Stimulated activated CD8-positive, alpha-beta memory T cell treated with anti-CD3 and anti-CD28 coated beads, Interleukin-7, amount 100 ng/mL, for 1 hour (primary cell): ENCODE data around the gene PRKCA.
A peak's percentile ranks its signal among the peaks of the same experiment; 100 is the strongest.
"Not testable (repeated sequence)": the region's sequence is repeated elsewhere in the genome, so short reads cannot be mapped to it uniquely, and the experiment has no call there.

ENCODE experiments used
- DNase-seq, 2 donors: peaks; one replicate each; pipeline ENCODE4 v3.0.0-alpha.2; 2020; ENCODE audit warnings: low read depth in 2 of 2

Gene PRKCA

DNA sequence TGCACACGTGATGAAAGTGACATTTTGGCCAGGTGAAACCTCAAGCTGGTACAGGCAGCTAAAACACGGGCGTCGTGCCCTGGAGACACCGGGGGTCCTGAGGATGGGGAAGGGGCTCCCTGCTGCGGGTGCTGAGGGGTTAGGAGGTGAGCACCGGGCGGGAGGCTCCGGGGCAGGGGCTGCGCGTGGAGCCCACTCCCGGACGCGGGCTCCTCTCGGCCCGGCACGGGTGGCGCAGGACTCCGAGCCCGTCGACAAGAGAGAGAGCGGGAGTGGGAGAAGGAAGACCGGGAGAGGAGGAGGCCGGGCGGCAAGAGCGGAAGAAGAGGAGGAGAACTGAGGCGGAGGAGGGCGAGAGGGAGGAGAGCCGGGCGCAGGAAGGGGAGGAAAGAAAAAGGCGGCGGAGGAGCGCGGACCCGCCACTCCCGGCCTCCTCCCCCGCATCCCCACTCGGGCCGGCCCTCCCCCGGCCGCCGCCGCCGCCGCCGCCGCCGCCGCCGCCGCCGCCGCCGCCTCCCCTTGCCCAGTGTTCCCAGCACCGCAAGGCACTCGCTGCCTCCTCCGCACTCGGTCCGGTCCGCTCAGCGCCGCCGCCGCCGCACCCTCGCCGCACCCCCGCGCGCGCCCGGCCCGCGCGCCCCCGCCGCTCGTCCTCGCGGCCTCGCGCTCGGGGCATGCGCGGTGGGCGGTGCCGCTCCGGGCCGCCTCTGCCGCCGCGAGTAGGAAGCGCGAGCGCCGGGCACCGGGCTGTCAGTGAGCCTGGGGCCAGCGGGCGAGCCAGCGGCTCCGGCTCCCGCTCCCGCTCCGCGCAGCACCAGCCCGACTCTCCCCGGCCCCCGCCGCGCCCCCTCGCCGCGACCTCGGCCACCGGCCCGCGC, at the start of gene PRKCA:
Gene PRKCA (plus strand): TSS at position 750 of the 878 bp plus-strand sequence.
- DNase-seq: peak; percentile 47 to 50

DNA sequence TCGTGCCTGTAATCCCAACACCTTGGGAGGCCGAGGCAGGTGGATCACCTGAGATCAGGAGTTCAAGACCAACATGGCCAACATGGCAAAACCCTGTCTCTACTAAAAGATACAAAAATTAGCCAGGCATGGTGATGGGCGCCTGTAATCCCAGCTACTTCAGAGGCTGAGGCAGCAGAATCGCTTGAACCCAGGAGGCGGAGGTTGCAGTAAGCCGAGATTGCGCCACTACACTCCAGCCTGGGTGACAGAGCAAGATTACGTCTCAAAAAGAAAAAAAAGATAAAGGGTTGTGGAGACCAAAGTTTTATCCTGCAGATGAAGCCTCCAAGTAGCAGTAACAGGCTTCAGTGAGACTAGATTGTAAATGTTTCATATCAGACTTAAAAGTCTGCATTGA, 49.0 kb upstream of the PRKCA start:
- DNase-seq: not testable (repeated sequence)

- no peak for DNase-seq
Measured at GRCh38 chr17:66255112-66255511, 47.3 kb upstream of the PRKCA start.

- DNase-seq: no peak
Measured at GRCh38 chr17:66255527-66255971, 46.9 kb upstream of the PRKCA start.

DNA sequence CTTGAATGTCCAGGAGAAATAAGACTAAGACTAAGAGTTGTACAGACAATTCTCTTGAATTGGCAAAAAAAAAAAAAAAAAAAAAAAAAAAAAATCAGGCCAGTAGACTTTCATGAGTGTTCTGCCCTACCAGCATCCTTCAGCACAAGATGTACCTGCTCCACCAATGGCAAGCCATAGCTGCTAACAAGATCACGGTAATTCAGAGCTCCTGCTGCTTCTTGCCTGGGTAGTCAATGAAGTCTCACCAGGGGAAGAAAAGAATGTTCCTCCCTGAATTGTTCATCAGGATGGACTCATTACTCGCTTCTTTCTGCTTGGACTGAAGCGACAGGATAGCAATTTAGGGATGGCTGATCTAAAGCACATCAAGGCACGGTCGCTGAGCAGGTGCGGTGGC, 42.1 kb upstream of the PRKCA start:
- DNase-seq: no peak

DNA sequence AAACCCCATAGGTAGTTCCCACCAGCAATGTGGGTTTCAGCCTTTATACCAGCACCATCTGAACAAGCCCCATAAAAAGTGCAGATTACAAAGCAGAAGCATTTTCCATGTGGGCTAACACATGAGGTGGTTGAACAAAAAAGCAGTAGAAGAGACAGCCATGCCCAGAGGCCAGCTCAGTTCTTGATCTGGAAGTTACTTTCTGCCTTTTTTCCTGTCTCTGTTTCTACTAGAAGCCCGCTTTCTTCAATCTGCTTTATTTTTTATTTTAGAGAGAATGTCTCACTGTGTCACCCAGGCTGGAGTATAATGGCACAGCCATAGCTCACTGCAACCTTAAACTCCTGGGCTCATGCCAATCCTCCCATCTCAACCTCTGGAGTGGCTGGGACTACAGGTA, 41.7 kb upstream of the PRKCA start:
- no peak for DNase-seq

DNA sequence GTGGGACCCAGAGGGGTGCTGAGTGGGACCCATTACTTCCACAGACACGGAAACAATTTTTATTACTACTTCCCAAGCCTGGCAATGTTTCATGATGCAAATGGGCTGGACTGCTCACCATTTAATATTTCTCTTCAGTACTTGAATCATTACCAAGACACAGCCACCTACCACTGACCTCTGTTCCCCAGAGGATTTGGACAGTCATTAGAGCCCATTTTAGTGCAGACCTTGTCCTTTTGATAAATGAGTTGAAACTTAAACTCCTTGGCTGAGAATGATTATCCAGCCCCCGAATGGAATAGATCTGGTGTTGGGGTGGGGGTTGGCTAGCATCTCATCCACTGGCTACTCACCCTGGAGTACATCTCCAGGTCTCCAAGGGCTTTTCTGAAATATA, 39.6 kb upstream of the PRKCA start:
- no peak for DNase-seq

DNA sequence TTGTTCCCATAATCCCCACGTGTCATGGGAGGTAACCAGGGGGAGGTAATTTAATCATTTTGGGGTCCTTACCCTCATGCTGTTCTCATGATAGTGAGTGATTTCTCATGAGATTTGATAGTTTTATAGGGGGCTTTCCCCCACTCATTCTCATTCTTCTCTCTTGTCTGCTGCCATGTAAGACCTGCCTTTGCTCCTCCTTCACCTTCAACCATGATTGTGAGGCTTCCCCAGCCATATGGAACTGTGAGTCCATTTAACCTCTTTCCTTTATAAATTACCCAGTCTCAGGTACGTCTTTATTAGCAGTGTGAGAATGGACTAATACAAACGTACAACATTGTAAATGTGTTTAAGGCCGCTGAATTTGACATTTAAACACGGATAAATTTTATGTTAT, 37.7 kb upstream of the PRKCA start:
- DNase-seq: no peak

DNA sequence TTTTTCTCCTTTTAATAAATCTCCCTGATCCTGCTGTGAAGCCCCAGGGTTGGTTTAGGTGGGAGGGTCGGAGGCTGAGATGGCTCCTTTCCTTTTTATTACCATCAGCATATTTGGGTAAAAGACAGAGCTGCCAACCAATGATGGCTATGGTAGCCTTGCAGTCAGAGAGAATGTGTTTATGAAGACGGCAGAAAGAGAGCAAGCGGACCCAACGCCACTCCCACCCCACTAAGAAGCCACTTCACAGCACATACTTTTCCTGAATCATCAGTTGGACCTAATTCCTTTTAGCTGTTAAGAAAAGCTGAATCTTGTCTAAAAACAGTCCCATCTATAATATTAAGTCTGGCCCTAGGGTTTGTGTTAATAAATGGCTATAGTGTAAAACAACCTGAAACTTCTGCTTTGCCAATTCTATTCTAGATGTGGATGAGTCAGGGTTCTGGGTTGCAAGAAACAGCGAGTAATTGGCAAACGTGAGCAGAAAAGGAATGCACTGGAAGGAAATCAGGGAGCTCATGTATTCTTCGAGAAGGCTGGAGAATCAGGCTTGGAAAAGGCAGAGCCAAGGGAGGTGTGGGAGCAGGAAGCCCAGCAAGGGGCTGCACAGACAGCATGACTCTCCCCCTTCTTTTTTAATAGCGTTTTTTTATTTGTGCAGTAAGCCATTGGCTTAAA, 34.0 kb upstream of the PRKCA start:
- no peak for DNase-seq

DNA sequence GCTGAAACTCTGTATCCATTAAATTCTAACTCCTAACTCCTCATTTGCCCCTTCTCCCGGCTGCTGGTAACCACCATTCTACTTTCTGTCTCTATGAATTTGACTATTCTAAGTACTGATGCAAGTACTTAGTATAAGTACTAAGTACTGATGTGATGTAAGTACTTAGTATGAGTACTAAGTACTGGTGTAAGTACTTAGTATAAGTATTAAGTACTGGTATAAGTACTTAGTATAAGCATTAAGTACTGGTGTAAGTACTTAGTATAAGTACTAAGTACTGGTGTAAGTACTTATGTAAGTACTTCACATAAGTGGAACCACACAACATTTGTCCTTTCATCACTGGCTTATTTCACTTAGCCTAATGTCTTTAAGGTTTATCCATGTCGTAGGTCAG, 32.3 kb upstream of the PRKCA start:
- DNase-seq: no peak

DNA sequence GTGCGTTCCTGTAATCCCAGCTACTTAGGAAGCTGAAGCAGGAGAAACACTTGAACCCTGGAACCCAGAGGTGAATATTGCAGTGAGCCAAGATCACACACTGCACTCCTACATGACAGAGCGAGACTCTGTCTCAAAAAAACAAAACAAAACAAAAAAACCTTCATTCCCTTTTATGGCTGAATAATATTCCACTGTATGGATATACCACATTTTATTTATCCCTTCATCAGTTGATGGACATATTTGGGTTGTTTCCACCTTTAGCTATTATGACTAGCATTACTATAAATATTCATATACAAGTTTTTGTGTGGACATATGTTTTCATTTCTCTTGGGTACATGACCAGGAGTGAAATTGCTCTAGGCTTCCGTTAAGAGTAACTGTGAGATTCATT, 30.9 kb upstream of the PRKCA start:
- DNase-seq: no peak

DNA sequence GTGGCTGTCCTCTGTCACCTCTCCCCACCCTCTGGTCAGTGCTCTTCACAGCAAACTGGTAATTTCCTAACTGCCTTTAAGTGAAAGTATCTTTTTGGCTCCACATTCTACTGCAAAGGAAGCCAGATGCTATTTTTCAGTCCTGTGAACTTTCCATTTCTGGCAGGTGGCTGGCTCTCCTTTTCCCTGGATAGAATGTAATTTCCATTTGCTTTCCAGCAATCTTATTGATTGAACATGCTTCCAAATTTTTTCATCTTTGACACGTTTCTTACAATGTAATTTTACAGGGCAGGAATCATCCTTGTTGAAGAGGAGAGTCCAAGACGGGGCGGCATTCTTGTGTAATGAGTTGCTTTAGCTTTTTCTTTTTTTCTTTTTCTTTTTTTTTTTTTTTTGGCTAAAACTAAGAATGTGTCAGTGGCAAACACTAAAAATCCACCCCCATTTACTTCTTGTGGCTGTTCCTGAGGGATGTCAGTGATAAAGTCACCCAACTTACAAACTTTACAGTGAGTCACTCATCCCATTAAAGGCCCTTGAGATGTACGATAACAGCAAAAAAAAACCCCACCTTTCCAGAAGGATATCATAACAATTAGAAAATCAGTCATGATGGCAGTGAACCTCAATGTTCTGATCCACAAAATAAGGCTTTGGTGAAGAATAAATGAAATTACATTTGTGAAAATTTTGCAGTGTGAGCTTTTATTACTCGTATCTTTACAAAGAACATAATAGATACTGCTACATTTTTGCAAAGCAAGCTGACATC, 29.4 kb upstream of the PRKCA start:
- no peak for DNase-seq

DNA sequence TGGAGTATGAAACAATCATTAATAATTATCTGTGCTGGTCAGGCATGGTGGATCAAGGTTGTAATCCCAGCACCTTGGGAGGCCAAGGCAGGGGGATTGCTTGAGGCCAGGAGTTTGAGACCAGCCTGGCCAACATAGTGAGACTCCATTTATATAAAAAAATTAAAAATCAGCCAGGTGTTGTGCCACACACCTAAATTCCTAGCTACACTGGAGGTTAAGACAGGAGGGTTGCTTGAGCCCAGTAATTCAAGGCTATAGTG, 28.9 kb upstream of the PRKCA start:
- DNase-seq: no peak

GRCh38 chr17:66275651-66276050, 26.8 kb upstream of the PRKCA start:
- no peak for DNase-seq

DNA sequence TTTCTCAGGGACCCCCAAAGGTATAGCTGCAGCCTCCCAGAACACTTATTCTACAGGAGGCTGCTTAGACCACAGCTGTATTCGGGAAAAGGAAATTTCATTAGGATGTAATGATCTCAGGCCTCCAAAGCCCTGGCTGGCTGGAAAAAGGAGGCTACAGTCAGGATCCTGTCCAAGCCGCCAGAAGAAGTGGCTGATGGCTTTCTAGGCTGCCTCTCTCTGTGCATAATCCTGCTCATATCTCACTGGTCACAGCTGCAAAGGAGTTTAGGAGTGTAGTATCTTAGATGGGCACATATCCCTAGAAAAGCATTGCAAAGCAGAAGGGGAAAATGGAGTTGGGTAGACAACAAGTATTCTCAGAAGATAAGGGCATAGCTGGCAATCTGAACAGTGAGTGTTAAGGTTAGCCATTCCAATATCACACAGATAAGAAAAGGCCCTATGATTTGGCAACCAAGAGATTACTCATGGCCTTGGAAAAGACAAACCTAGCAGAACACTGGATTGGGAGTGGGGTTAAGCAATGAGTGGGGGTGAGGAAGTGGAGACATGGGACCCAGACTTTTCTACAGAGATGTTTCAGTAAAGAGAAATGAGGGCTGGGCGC, 26.0 kb upstream of the PRKCA start:
- DNase-seq: no peak

- DNase-seq: no peak
Measured at GRCh38 chr17:66277191-66277590, 25.2 kb upstream of the PRKCA start.

DNA sequence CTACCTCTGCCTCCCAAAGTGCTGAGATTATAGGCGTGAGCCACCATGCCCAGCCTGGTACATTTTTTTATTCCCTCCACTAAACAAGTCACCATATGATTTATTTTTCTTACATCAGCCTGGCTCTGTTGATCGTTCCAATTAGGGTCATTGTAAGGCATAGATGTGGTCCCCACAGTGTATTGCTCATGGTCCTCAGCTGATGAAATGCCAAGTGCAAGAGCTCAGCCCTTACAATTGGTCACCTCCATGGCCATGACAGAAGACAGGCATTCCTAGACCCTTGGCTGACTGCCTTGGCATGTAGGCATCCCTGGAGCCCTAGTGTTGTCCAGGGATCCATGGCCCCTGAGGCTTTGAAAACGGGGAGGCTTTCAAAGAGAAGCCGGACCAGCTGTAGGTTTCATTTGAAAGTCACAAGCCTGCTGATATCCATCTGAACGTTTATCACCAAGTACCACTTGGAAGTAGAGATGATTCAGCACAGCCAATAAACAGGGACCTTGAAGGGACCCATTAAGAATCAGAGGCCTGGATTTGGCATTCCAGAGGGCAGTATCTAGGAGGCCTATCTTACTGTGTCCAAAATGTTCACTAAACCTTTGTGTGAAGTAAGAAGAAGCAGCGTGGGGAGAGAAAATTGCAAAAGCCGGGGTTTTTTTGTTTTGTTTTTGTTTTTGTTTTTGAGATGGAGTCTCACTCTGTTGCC, 20.6 kb upstream of the PRKCA start:
- no peak for DNase-seq

- no peak for DNase-seq
Measured at GRCh38 chr17:66283296-66283934, 19.0 kb upstream of the PRKCA start.

DNA sequence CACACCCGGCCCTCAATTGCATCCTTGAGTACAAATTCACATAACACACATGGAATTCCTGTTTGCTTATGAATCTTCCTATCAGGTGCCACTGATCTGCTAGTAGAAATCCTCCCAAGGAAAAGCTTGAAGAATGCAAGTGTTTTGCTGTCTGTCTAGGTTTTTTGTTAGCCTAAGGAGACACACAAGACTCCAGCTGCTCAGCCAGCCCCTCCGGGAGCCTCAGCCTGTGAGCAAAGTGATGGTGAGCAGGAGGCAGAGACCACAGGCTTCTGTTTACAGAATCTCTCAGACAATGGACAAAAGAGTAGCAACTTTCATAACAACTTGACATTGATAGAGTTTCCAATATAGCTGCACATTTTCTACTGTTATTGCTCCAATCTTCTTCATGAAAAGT, 18.4 kb upstream of the PRKCA start:
- DNase-seq: no peak

DNA sequence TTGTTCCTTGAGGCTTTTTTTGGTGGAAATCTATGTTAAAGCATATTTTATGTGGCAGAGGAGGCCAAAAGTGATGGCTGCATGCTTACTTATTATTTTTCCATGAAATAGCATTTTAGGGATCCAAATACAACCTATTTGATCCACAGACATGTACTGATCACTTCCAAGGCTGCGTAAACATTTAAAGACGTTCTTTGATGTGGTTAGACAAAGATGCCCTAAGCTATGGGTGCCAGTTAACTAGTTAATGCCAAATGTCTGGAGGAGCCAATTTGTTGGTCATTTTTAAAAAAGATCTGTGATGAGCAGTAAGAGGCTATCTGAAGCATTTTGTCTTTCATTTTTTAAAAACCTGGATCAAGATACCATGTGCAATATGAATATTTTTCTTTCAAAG, 17.3 kb upstream of the PRKCA start:
- DNase-seq: no peak

DNA sequence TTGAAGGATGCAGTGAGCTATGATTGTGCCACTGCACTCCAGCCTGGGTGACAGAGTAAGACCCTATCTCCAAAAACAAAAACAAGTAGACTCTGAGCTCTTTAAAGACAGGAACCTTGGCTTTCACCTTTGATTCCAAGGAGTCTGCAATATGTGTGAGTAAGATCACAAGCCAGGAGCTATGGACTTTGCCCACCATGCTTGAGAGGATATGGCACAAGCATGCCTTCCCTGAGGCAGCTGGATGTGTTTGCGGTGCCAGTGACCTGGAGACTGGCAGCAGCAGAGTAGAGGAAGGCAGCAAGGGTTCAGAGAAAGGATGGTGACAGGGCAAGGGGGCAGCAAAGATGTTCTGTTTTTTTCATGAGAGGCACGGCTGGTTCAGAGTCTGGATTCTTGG, 14.5 kb upstream of the PRKCA start:
- no peak for DNase-seq
